OCI-LY1 (cell line): Measurements from ENCODE around the gene UQCRFS1.

Experiments
- H2AFZ ChIP-seq: fragments of 200-600 bp; sonication (generic), shearing (Covaris generic); 2 replicates; pipeline ENCODE4 v1.6.0; 2014; ENCODE audit warnings: antibody characterized with exemption, mild to moderate bottlenecking, low read length
- H3F3A ChIP-seq: fragments of 200-600 bp; sonication (generic), shearing (Covaris generic); 2 replicates; pipeline ENCODE4 v1.6.0; 2014; ENCODE audit warnings: mild to moderate bottlenecking, antibody characterized with exemption, low read length, moderate library complexity; ENCODE audit not compliant: insufficient read depth
- H3K27ac ChIP-seq: fragments of 200-600 bp; sonication (generic); 2 replicates; pipeline ENCODE4 v1.5.1; 2014; ENCODE audit warnings: low read length, mixed run types, mild to moderate bottlenecking, low read depth; ENCODE audit not compliant: poor library complexity, severe bottlenecking
- H3K27me3 ChIP-seq: fragments of 200-600 bp; sonication (generic); 2 replicates; pipeline ENCODE4 v1.6.0; 2014; ENCODE audit warnings: antibody characterized with exemption, mild to moderate bottlenecking, low read length, moderate library complexity; ENCODE audit not compliant: insufficient read depth
- H3K36me3 ChIP-seq: fragments of 200-600 bp; sonication (generic); 2 replicates; pipeline ENCODE4 v1.6.1; 2014; ENCODE audit warnings: mild to moderate bottlenecking, antibody characterized with exemption, low read length, moderate library complexity, mixed read lengths; ENCODE audit not compliant: insufficient read depth
- H3K4me1 ChIP-seq: fragments of 200-600 bp; sonication (generic); 2 replicates; pipeline ENCODE4 v1.5.1; 2014; ENCODE audit warnings: mild to moderate bottlenecking, low read length, moderate library complexity; ENCODE audit not compliant: insufficient read depth, severe bottlenecking
- H3K4me2 ChIP-seq: fragments of 200-600 bp; sonication (generic), shearing (Covaris generic); 2 replicates; pipeline ENCODE4 v1.6.1; 2014; ENCODE audit warnings: low read length
- H3K4me3 ChIP-seq: fragments of 200-600 bp; sonication (generic); 2 replicates; pipeline ENCODE4 v1.5.1; 2014; ENCODE audit warnings: low read length, low read depth, mild to moderate bottlenecking, mixed read lengths; ENCODE audit not compliant: poor library complexity, severe bottlenecking
- H3K79me2 ChIP-seq: fragments of 200-600 bp; shearing (Covaris generic); 2 replicates; pipeline ENCODE4 v1.6.1; 2016; ENCODE audit warnings: mixed run types, low read length, mixed read lengths; ENCODE audit not compliant: insufficient read depth
- H3K9ac ChIP-seq: fragments of 200-600 bp; sonication (generic), shearing (Covaris generic); 2 replicates; pipeline ENCODE4 v1.6.1; 2014; ENCODE audit warnings: mild to moderate bottlenecking, low read length, mixed read lengths
- H3K9me2 ChIP-seq: fragments of 200-600 bp; sonication (generic), shearing (Covaris generic); 2 replicates; pipeline ENCODE4 v1.6.1; 2014; ENCODE audit warnings: low read depth, mild to moderate bottlenecking, low read length, mixed read lengths
- H3K9me3 ChIP-seq: fragments of 200-600 bp; shearing (Covaris generic); 2 replicates; pipeline ENCODE4 v1.6.1; 2014; ENCODE audit warnings: low read length, mixed read lengths
- H4K20me1 ChIP-seq: fragments of 200-600 bp; sonication (generic), shearing (Covaris generic); 2 replicates; pipeline ENCODE4 v1.6.0; 2016; ENCODE audit warnings: mild to moderate bottlenecking, low read length; ENCODE audit not compliant: insufficient read depth
- EZH2 ChIP-seq: fragments of 200-600 bp; sonication (generic), shearing (Covaris generic); IDR thresholded peaks from 2 replicates; pipeline ENCODE4 v1.8.0; 2017; ENCODE audit warnings: borderline replicate concordance, mixed run types, mild to moderate bottlenecking, antibody characterized with exemption, low read length, moderate library complexity, mixed read lengths
- TF ChIP-seq, protein P1 (sequence below): fragments of 200-600 bp; sonication (generic), shearing (Covaris generic); IDR thresholded peaks from 2 replicates; pipeline ENCODE4 v1.5.1; 2017; ENCODE audit warnings: mild to moderate bottlenecking, antibody characterized with exemption, low read length, moderate library complexity, mixed read lengths

UQCRFS1 gene

DNA sequence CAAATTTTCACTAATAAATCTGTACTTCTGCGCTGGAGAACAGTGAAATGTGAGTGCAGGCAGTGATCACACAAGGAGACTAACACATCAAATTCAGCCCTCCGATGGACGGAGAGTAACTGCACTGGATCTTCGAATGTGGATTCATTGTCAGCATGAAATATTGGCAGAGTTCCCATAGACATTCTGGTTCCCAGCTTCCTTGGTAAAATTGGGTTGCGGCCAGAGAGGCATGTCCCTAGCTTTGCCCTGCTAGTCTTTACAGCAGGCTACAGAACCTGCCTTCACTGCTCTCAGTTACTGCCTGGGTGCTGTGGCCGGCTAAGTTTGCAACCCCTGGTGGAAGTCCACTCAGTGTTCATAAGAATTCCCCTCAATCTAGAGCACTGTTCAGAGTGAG is 32.3 kb upstream of the UQCRFS1 start:
- Histone ChIP-seq H3K4me2 (no peak overlapping the region), H4K20me1 (no peaks in the 10 kb centered on the region), H3K9ac (no peak overlapping the region), H3K27me3 (no peaks in the 10 kb centered on the region), H3K79me2 (no peaks in the 10 kb centered on the region), H3K4me3 (no peak overlapping the region), H3K9me3 (no peaks in the 10 kb centered on the region), H3K36me3 (no peaks in the 10 kb centered on the region), H3F3A (no peaks in the 10 kb centered on the region), H3K4me1 (no peaks in the 10 kb centered on the region), H3K27ac (no peak overlapping the region), H3K9me2 (no peaks in the 10 kb centered on the region), H2AFZ (no peak overlapping the region)
- TF ChIP-seq EZH2, result no peak
- TF ChIP-seq, protein P1, sequence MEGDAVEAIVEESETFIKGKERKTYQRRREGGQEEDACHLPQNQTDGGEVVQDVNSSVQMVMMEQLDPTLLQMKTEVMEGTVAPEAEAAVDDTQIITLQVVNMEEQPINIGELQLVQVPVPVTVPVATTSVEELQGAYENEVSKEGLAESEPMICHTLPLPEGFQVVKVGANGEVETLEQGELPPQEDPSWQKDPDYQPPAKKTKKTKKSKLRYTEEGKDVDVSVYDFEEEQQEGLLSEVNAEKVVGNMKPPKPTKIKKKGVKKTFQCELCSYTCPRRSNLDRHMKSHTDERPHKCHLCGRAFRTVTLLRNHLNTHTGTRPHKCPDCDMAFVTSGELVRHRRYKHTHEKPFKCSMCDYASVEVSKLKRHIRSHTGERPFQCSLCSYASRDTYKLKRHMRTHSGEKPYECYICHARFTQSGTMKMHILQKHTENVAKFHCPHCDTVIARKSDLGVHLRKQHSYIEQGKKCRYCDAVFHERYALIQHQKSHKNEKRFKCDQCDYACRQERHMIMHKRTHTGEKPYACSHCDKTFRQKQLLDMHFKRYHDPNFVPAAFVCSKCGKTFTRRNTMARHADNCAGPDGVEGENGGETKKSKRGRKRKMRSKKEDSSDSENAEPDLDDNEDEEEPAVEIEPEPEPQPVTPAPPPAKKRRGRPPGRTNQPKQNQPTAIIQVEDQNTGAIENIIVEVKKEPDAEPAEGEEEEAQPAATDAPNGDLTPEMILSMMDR, result no peak

DNA sequence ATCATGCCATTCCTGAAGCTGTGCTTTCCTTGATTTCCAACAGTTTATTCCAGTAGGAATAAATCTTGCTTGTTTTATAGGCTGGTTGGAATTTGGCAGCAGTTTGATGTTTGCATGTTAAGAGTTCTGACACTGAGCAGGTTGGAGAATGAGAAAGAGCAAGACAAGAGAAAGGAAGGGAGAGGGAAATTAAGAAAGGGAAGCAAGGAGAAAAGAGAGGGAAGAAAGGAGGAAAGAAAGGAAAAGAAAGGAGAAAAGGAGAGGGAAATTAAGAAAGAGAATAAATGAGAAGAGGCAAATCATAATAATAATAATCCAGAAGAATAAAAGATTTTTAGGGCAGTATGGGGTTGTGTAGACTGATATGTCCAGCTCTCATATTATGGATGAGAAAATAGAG is 28.4 kb upstream of the UQCRFS1 start:
- Histone ChIP-seq H3K4me3 (no peak overlapping the region), H3K27me3 (no peaks in the 10 kb centered on the region), H3K4me2 (no peak overlapping the region), H3F3A (no peaks in the 10 kb centered on the region), H3K79me2 (no peaks in the 10 kb centered on the region), H3K9ac (no peak overlapping the region), H3K4me1 (no peaks in the 10 kb centered on the region), H3K9me3 (no peaks in the 10 kb centered on the region), H3K36me3 (no peaks in the 10 kb centered on the region), H2AFZ (no peak overlapping the region), H3K27ac (no peak overlapping the region), H3K9me2 (no peaks in the 10 kb centered on the region), H4K20me1 (no peaks in the 10 kb centered on the region)
- TF ChIP-seq, protein P1, result no peak
- no peak for TF ChIP-seq EZH2

DNA sequence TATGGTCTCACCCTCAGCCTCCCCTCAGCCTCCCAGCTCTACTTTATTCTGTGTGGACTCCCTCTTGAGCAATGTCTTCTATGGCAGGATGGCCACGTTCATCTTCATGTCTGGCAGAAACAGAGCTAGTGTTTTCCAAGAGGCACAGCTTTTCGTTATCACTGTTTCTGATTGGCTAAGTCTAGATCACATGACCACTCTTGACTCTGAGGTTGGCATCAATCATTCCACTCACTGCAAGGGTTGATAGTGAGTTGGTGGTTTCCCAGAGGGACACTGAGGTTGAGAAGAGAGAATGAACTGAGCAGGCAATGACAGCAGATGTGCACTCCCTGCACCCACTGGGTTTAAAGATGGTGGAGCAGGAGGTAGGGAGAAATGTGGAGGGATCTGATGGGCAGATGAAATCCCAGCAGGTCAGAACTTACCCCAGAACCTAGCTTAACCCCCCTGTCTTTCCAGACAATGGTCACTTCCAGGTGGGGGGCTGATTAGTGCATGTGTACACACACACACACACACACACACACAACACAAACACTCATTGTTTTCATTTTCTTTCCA is 26.3 kb upstream of the UQCRFS1 start:
- H3K9me3 ChIP-seq, result no peaks in the 10 kb centered on the region
- H3K27me3 ChIP-seq, result no peaks in the 10 kb centered on the region
- H3K4me2 ChIP-seq, result no peak overlapping the region
- no peaks in the 10 kb centered on the region for H3K79me2 ChIP-seq
- H2AFZ ChIP-seq, result no peak overlapping the region
- H3K4me3 ChIP-seq, result no peak overlapping the region
- no peaks in the 10 kb centered on the region for H4K20me1 ChIP-seq
- no peaks in the 10 kb centered on the region for H3K4me1 ChIP-seq
- TF ChIP-seq, protein P1, result no peak
- no peak for TF ChIP-seq EZH2
- no peak overlapping the region for H3K9ac ChIP-seq
- no peaks in the 10 kb centered on the region for H3F3A ChIP-seq
- no peaks in the 10 kb centered on the region for H3K9me2 ChIP-seq
- H3K36me3 ChIP-seq, result no peaks in the 10 kb centered on the region
- H3K27ac ChIP-seq, result no peak overlapping the region
